Measurements from ENCODE around the gene DIO2.

Gene DIO2

DNA sequence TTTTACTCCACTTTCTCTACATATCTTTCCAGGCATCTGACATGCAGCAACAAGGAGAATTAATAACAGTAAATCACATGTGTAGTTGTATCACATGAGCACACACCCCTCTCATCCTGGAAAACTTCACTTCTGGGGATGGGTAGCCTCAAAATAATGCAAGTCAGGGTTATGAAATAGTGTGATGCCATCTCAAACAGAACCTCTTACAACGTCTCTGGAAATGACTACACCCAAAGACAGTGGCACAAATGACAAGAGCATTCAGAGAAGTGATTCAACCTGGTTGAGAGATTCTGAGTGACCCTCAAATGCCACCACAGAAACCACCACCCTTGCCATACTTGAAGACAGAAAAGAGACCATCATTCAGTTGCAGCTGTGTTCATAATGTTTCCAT lies 2.8 kb downstream of the DIO2 start:
- no peak overlapping the region for H3K4ac ChIP-seq (ENCODE audit: low read depth in 1 of 2, low read length in 2 of 2)
- no peak overlapping the region for H2AFZ ChIP-seq (ENCODE audit: low read depth, low read length)
- no peak overlapping the region for H3K9ac ChIP-seq (ENCODE audit: low read length)
- no peak for DNase-seq
- 56% methylated on average over 1 of the region's 1 CpG for WGBS
- H3K4me1 ChIP-seq (ENCODE audit: control insufficient read depth, insufficient read depth, low read depth, low read length): no peaks in the 10 kb centered on the region
- H2BK120ac ChIP-seq (ENCODE audit: low read depth, low read length): no peak overlapping the region
- H2BK12ac ChIP-seq (ENCODE audit: low read length in 2 of 2): no peak overlapping the region
- no peak overlapping the region for H2BK5ac ChIP-seq (ENCODE audit: low read depth, low read length, poor library complexity, severe bottlenecking)
- H3K4me2 ChIP-seq (ENCODE audit: low read length, poor library complexity, severe bottlenecking): no peak overlapping the region
- H4K8ac ChIP-seq (ENCODE audit: low read length): no peak overlapping the region
- H3K14ac ChIP-seq (ENCODE audit: low read length in 2 of 2): no peak overlapping the region
- no peak overlapping the region for H2BK15ac ChIP-seq (ENCODE audit: low read depth, poor library complexity, severe bottlenecking)
- no peak overlapping the region for H3K18ac ChIP-seq (ENCODE audit: low read depth in 1 of 2, low read length in 2 of 2)
- no peaks in the 10 kb centered on the region for H3K36me3 ChIP-seq (ENCODE audit: control insufficient read depth in 1 of 2, insufficient read depth in 2 of 2, low read depth in 1 of 2, low read length in 2 of 2)
- no peak overlapping the region for H4K91ac ChIP-seq (ENCODE audit: low read length)
- H2AK5ac ChIP-seq (ENCODE audit: low read length, severe bottlenecking): no peak overlapping the region
- no peak overlapping the region for H3K4me3 ChIP-seq (ENCODE audit: insufficient read depth in 1 of 2, low read depth in 1 of 2, low read length in 2 of 2)
- H3K27ac ChIP-seq (ENCODE audit: low read length, poor library complexity, severe bottlenecking): no peak overlapping the region
- H3K9me3 ChIP-seq (ENCODE audit: control insufficient read depth, low read length): no peaks in the 10 kb centered on the region
- peaks cover 0 to 10% of the 10 kb centered on the region in 2 experiments for H3K27me3 ChIP-seq (ENCODE audit: control insufficient read depth in 1 of 2, insufficient read depth in 1 of 2, low read length in 2 of 2)
- no peak overlapping the region for H3K23ac ChIP-seq (ENCODE audit: low read length in 2 of 2)
- H3K79me1 ChIP-seq (replicated peaks; ENCODE audit: low read length, poor library complexity, severe bottlenecking): no peaks in the 10 kb centered on the region

DNA sequence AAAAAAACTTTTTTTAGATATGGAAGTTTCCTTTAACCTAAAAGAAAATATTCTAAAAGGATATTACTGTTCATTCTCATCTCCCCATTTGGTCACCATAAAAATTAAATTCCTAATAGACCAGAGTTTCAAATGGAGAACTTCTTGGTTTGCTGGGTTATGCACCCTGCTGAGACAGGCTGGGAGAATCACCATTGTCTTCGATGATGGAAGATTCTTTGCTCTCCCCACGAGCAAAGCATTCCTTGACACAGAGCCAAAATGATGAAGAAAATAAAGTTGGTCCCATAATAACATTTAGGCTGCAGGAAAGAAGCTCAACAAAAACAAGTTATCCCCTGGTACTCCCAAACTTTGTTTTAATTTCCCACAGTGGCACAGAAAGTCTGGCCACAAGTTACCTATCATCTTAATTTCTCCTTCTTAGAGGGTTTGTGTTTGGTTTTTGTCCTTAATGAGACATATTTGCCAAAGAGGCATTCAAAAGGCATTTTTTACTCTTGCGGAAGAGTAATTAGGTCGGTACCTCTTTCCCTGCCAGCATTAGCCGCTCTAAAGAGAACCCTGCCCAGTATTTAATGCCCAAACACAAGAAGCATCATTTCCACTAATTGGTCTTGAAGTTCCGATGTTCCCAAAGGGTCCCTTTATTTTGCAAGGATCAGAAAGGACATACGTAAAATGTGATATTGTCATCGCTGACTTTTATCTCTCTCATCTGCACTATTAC lies 4.8 kb downstream of the DIO2 start:
- no peak overlapping the region for H2AK5ac ChIP-seq (ENCODE audit: low read length, severe bottlenecking)
- no peaks in the 10 kb centered on the region for H3K9me3 ChIP-seq (ENCODE audit: control insufficient read depth, low read length)
- 84% methylated on average over 7 of the region's 8 CpGs for WGBS
- H4K8ac ChIP-seq (ENCODE audit: low read length): no peak overlapping the region
- no peak overlapping the region for H2BK12ac ChIP-seq (ENCODE audit: low read length in 2 of 2)
- no peak overlapping the region for H3K27ac ChIP-seq (ENCODE audit: low read length, poor library complexity, severe bottlenecking)
- no peaks in the 10 kb centered on the region for H3K79me1 ChIP-seq (replicated peaks; ENCODE audit: low read length, poor library complexity, severe bottlenecking)
- no peak overlapping the region for H3K23ac ChIP-seq (ENCODE audit: low read length in 2 of 2)
- H3K18ac ChIP-seq (ENCODE audit: low read depth in 1 of 2, low read length in 2 of 2): no peak overlapping the region
- H2AFZ ChIP-seq (ENCODE audit: low read depth, low read length): no peak overlapping the region
- H2BK15ac ChIP-seq (ENCODE audit: low read depth, poor library complexity, severe bottlenecking): no peak overlapping the region
- H3K9ac ChIP-seq (ENCODE audit: low read length): no peak overlapping the region
- no peaks in the 10 kb centered on the region for H3K4me1 ChIP-seq (ENCODE audit: control insufficient read depth, insufficient read depth, low read depth, low read length)
- peaks cover 0 to 6% of the 10 kb centered on the region in 2 experiments for H3K27me3 ChIP-seq (ENCODE audit: control insufficient read depth in 1 of 2, insufficient read depth in 1 of 2, low read length in 2 of 2)
- no peak overlapping the region for H3K4me2 ChIP-seq (ENCODE audit: low read length, poor library complexity, severe bottlenecking)
- H3K36me3 ChIP-seq (ENCODE audit: control insufficient read depth in 1 of 2, insufficient read depth in 2 of 2, low read depth in 1 of 2, low read length in 2 of 2): no peaks in the 10 kb centered on the region
- H2BK120ac ChIP-seq (ENCODE audit: low read depth, low read length): no peak overlapping the region
- DNase-seq: no peak
- no peak overlapping the region for H3K4me3 ChIP-seq (ENCODE audit: insufficient read depth in 1 of 2, low read depth in 1 of 2, low read length in 2 of 2)
- H4K91ac ChIP-seq (ENCODE audit: low read length): no peak overlapping the region
- no peak overlapping the region for H3K4ac ChIP-seq (ENCODE audit: low read depth in 1 of 2, low read length in 2 of 2)
- no peak overlapping the region for H2BK5ac ChIP-seq (ENCODE audit: low read depth, low read length, poor library complexity, severe bottlenecking)
- no peak overlapping the region for H3K14ac ChIP-seq (ENCODE audit: low read length in 2 of 2)

DNA sequence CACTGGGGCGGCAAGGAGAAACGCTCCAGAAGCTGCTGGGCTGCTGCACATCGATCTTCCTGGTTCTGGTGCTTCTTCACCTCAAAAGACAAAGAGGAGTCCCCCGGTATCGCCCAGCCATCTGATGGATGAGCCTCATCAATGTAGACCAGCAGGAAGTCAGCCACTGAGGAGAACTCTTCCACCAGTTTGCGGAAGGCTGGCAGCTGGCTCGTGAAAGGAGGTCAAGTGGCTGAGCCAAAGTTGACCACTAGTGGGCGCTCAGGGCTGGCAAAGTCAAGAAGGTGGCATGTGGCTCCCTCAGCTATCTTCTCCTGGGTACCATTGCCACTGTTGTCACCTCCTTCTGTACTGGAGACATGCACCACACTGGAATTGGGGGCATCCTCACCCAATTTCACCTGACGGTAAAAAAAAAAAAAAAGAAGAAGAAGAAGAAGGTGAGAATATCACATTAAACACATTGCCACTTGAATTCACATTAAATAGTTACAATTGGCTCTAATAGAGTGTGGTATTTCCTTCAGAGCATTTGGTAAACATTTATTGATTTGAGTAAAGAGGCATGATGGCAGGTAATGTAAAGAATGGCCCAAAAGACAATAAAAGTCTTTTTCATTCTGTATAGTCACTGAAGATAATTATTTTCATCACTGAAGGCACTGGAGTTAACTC lies 8.3 kb downstream of the DIO2 start:
- H2BK12ac ChIP-seq (ENCODE audit: low read length in 2 of 2): no peak overlapping the region
- no peak overlapping the region for H3K18ac ChIP-seq (ENCODE audit: low read depth in 1 of 2, low read length in 2 of 2)
- H2AFZ ChIP-seq (ENCODE audit: low read depth, low read length): no peak overlapping the region
- H3K4ac ChIP-seq (ENCODE audit: low read depth in 1 of 2, low read length in 2 of 2): no peak overlapping the region
- no peak overlapping the region for H4K8ac ChIP-seq (ENCODE audit: low read length)
- H3K14ac ChIP-seq (ENCODE audit: low read length in 2 of 2): no peak overlapping the region
- 86% methylated on average over 7 of the region's 9 CpGs for WGBS
- no peaks in the 10 kb centered on the region for H3K9me3 ChIP-seq (ENCODE audit: control insufficient read depth, low read length)
- H2BK120ac ChIP-seq (ENCODE audit: low read depth, low read length): no peak overlapping the region
- H3K4me3 ChIP-seq (ENCODE audit: insufficient read depth in 1 of 2, low read depth in 1 of 2, low read length in 2 of 2): no peak overlapping the region
- no peak overlapping the region for H2BK5ac ChIP-seq (ENCODE audit: low read depth, low read length, poor library complexity, severe bottlenecking)
- H3K27me3 ChIP-seq (ENCODE audit: control insufficient read depth in 1 of 2, insufficient read depth in 1 of 2, low read length in 2 of 2): no peaks in the 10 kb centered on the region
- H3K27ac ChIP-seq (ENCODE audit: low read length, poor library complexity, severe bottlenecking): no peak overlapping the region
- no peaks in the 10 kb centered on the region for H3K4me1 ChIP-seq (ENCODE audit: control insufficient read depth, insufficient read depth, low read depth, low read length)
- no peak overlapping the region for H3K23ac ChIP-seq (ENCODE audit: low read length in 2 of 2)
- no peak overlapping the region for H2AK5ac ChIP-seq (ENCODE audit: low read length, severe bottlenecking)
- no peak overlapping the region for H2BK15ac ChIP-seq (ENCODE audit: low read depth, poor library complexity, severe bottlenecking)
- no peak overlapping the region for H3K9ac ChIP-seq (ENCODE audit: low read length)
- H4K91ac ChIP-seq (ENCODE audit: low read length): no peak overlapping the region
- H3K36me3 ChIP-seq (ENCODE audit: control insufficient read depth in 1 of 2, insufficient read depth in 2 of 2, low read depth in 1 of 2, low read length in 2 of 2): no peaks in the 10 kb centered on the region
- no peak overlapping the region for H3K4me2 ChIP-seq (ENCODE audit: low read length, poor library complexity, severe bottlenecking)
- DNase-seq: no peak
- H3K79me1 ChIP-seq (replicated peaks; ENCODE audit: low read length, poor library complexity, severe bottlenecking): no peaks in the 10 kb centered on the region

DNA sequence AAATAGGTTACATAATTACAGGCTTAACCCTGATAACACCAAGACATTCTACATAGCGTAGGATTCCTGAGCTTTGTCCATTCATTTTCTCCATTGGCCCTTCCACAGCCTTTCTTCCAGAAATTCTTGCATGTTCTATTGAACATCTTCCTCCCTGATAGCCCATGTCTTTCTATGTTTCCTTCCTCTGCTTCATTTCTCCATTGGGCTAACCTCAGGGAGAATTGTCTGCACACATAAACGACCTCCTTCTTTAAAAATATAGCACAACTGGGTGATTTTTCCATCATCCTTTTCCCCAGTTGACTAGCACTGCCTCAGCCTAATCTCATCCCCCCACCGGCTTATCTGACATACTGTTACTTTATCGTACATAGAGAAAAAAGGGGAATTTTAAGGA lies 11.2 kb downstream of the DIO2 start:
- DNase-seq: no peak
- Histone ChIP-seq H2BK5ac (ENCODE audit: low read depth, low read length, poor library complexity, severe bottlenecking) (no peak overlapping the region), H3K9ac (ENCODE audit: low read length) (no peak overlapping the region), H2BK12ac (ENCODE audit: low read length in 2 of 2) (no peak overlapping the region), H3K9me3 (ENCODE audit: control insufficient read depth, low read length) (no peaks in the 10 kb centered on the region), H3K4ac (ENCODE audit: low read depth in 1 of 2, low read length in 2 of 2) (no peak overlapping the region), H3K27ac (ENCODE audit: low read length, poor library complexity, severe bottlenecking) (no peak overlapping the region), H3K14ac (ENCODE audit: low read length in 2 of 2) (no peak overlapping the region), H4K91ac (ENCODE audit: low read length) (no peak overlapping the region), H3K23ac (ENCODE audit: low read length in 2 of 2) (no peak overlapping the region), H3K4me3 (ENCODE audit: insufficient read depth in 1 of 2, low read depth in 1 of 2, low read length in 2 of 2) (no peak overlapping the region), H3K4me2 (ENCODE audit: low read length, poor library complexity, severe bottlenecking) (no peak overlapping the region), H3K18ac (ENCODE audit: low read depth in 1 of 2, low read length in 2 of 2) (no peak overlapping the region), H3K36me3 (ENCODE audit: control insufficient read depth in 1 of 2, insufficient read depth in 2 of 2, low read depth in 1 of 2, low read length in 2 of 2) (no peaks in the 10 kb centered on the region), H3K4me1 (ENCODE audit: control insufficient read depth, insufficient read depth, low read depth, low read length) (no peaks in the 10 kb centered on the region), H2BK15ac (ENCODE audit: low read depth, poor library complexity, severe bottlenecking) (no peak overlapping the region), H2AK5ac (ENCODE audit: low read length, severe bottlenecking) (no peak overlapping the region), H2BK120ac (ENCODE audit: low read depth, low read length) (no peak overlapping the region), H3K27me3 (ENCODE audit: control insufficient read depth in 1 of 2, insufficient read depth in 1 of 2, low read length in 2 of 2) (no peaks in the 10 kb centered on the region), H4K8ac (ENCODE audit: low read length) (no peak overlapping the region), H3K79me1 (replicated peaks; ENCODE audit: low read length, poor library complexity, severe bottlenecking) (no peaks in the 10 kb centered on the region), H2AFZ (ENCODE audit: low read depth, low read length) (no peak overlapping the region)
- 66% methylated on average over 3 of the region's 4 CpGs for WGBS

Data from mesenchymal stem cell (in vitro differentiated cells and primary cell).